Skin epidermis (tissue), 12 donors: ENCODE measurements around the gene PRTFDC1.
"Not testable (repeated sequence)": the region's sequence is repeated elsewhere in the genome, so short reads cannot be mapped to it uniquely, and the experiment has no call there.

ENCODE experiments used
- H3K27ac ChIP-seq, 21 experiments: fragments of 200-600 bp; sonication (generic) in 11 of 21; one replicate each; pipeline ENCODE4 v1.5.0; 2020; ENCODE audit warnings: mild to moderate bottlenecking in 3 of 21, inconsistent platforms in 2 of 21, moderate library complexity in 2 of 21
- H3K4me3 ChIP-seq, 7 experiments: fragments of 200-600 bp; sonication (generic) in 2 of 7; one replicate each; pipeline ENCODE4 v1.5.0; 2020; ENCODE audit warnings: inconsistent platforms in 2 of 7, mild to moderate bottlenecking in 2 of 7, moderate library complexity in 1 of 7

PRTFDC1 gene

GRCh38 chr10:24857031-24857725 is 95.2 kb downstream of the PRTFDC1 start:
- no peak overlapping the region for H3K27ac ChIP-seq

GRCh38 chr10:24854256-24854655 is 98.2 kb downstream of the PRTFDC1 start:
- Histone ChIP-seq H3K27ac (no peak overlapping the region), H3K4me3 (no peak overlapping the region)

More at GRCh38 chr10:24857031-24857725, 95.2 kb downstream of the PRTFDC1 start:
- H3K4me3 ChIP-seq, result no peak overlapping the region

GRCh38 chr10:24853661-24854060 is 98.7 kb downstream of the PRTFDC1 start:
- Histone ChIP-seq H3K4me3 (no peak overlapping the region), H3K27ac (no peak overlapping the region)

- H3K27ac ChIP-seq, result no peak overlapping the region
- no peak overlapping the region for H3K4me3 ChIP-seq
Observed at GRCh38 chr10:24851629-24852028, 100.8 kb downstream of the PRTFDC1 start.

- no peak overlapping the region for H3K27ac ChIP-seq
- no peak overlapping the region for H3K4me3 ChIP-seq
Observed at GRCh38 chr10:24850727-24851296, 101.6 kb downstream of the PRTFDC1 start.

- H3K27ac ChIP-seq, result peak overlapping the region in 4 of 21 experiments; percentile 2 to 18 (median 12)
- peak overlapping the region in 1 of 7 experiments; percentile 5 for H3K4me3 ChIP-seq
Observed at GRCh38 chr10:24849501-24850299, 102.7 kb downstream of the PRTFDC1 start.

GRCh38 chr10:24849051-24849450 is 103.4 kb downstream of the PRTFDC1 start:
- peak overlapping the region in 1 of 7 experiments; percentile 5 for H3K4me3 ChIP-seq

GRCh38 chr10:24848195-24848594 is 104.2 kb downstream of the PRTFDC1 start:
- Histone ChIP-seq H3K27ac (peak overlapping the region in 1 of 21 experiments; percentile 9), H3K4me3 (no peak overlapping the region)

More at GRCh38 chr10:24849051-24849450, 103.4 kb downstream of the PRTFDC1 start:
- H3K27ac ChIP-seq, result peak overlapping the region in 4 of 21 experiments; percentile 2 to 18 (median 12)

- Histone ChIP-seq H3K27ac (no peak overlapping the region), H3K4me3 (no peak overlapping the region)
Observed at GRCh38 chr10:24847112-24848070, 105.0 kb downstream of the PRTFDC1 start.

GRCh38 chr10:24844742-24845141 is 107.7 kb downstream of the PRTFDC1 start:
- no peak overlapping the region for H3K4me3 ChIP-seq
- no peak overlapping the region for H3K27ac ChIP-seq

GRCh38 chr10:24843256-24843655 is 109.2 kb downstream of the PRTFDC1 start:
- H3K4me3 ChIP-seq, result no peak overlapping the region
- H3K27ac ChIP-seq, result no peak overlapping the region

- Histone ChIP-seq H3K4me3 (no peak overlapping the region), H3K27ac (no peak overlapping the region)
Observed at GRCh38 chr10:24842856-24843255, 109.5 kb downstream of the PRTFDC1 start.

GRCh38 chr10:24841530-24841929 is 110.9 kb downstream of the PRTFDC1 start:
- H3K4me3 ChIP-seq, result no peak overlapping the region
- no peak overlapping the region for H3K27ac ChIP-seq

- Histone ChIP-seq H3K4me3 (no peak overlapping the region), H3K27ac (no peak overlapping the region)
Observed at GRCh38 chr10:24840784-24841183, 111.6 kb downstream of the PRTFDC1 start.

GRCh38 chr10:24837781-24838180 is 114.6 kb downstream of the PRTFDC1 start:
- H3K4me3 ChIP-seq, H3K27ac ChIP-seq: not testable (repeated sequence)

GRCh38 chr10:24834869-24835268 is 117.5 kb downstream of the PRTFDC1 start:
- Histone ChIP-seq H3K4me3 (no peak overlapping the region), H3K27ac (no peak overlapping the region)

- Histone ChIP-seq H3K27ac (peak overlapping the region in 8 of 21 experiments; percentile 18 to 68 (median 34)), H3K4me3 (no peak overlapping the region)
Observed at GRCh38 chr10:24826009-24826408, 126.4 kb downstream of the PRTFDC1 start.

GRCh38 chr10:24825551-24825950 is 126.9 kb downstream of the PRTFDC1 start:
- peak overlapping the region in 7 of 21 experiments; percentile 22 to 68 (median 39) for H3K27ac ChIP-seq

GRCh38 chr10:24824536-24824935 is 127.9 kb downstream of the PRTFDC1 start:
- no peak overlapping the region for H3K27ac ChIP-seq
- no peak overlapping the region for H3K4me3 ChIP-seq

More at GRCh38 chr10:24825551-24825950, 126.9 kb downstream of the PRTFDC1 start:
- H3K4me3 ChIP-seq, result no peak overlapping the region
